Caco-2 (cell line): ENCODE results near the gene NKX3-2. TPM values are rescaled to one million over a fixed set of nuclear protein-coding genes. Genes with fewer than 3 reads are reported as not detected.

Experiments used
- BruUV-seq: library from RNA; stranded (reverse); fragments of 400-500 nt; replicated peaks from 2 replicates; lab custom pipeline; 2021; lab: Mats Ljungman, UMichigan
- CTCF ChIA-PET: fragments of 300-600 bp; sonication (Branson Sonifier 250); formaldehyde crosslinking; loops from one replicate; lab custom pipeline; 2022; ENCODE audit warnings: antibody characterized with exemption; lab: Charles Lee
- POLR2A ChIA-PET: fragments of 300-600 bp; sonication (Branson Sonifier 250); formaldehyde crosslinking; loops from one replicate; lab custom pipeline; 2022; ENCODE audit warnings: antibody characterized with exemption; lab: Charles Lee
- DNase-seq, 2 experiments: peaks; one replicate each; pipeline versions ENCODE4 v3.0.0 to v3.0.0-alpha.2; 2020 to 2022
- H3K27me3 ChIP-seq: replicated peaks from 2 replicates; pipeline ENCODE4 v1.6.0; 2011; ENCODE audit warnings: low read length; ENCODE audit not compliant: control insufficient read depth, insufficient read depth
- H3K36me3 ChIP-seq: 2 replicates; pipeline ENCODE4 v1.5.1; 2011; ENCODE audit warnings: low read length; ENCODE audit not compliant: control insufficient read depth, insufficient read depth
- H3K4me1 ChIP-seq: fragments of 250-450 bp; sonication (Bioruptor Pico); 2 replicates; pipeline ENCODE4 v1.5.1; 2020; ENCODE audit warnings: mild to moderate bottlenecking
- H3K4me3 ChIP-seq: 2 replicates; pipeline ENCODE4 v1.5.1; 2011; ENCODE audit warnings: low read depth, mild to moderate bottlenecking, control low read depth, low read length
- H3K9me3 ChIP-seq: fragments of 250-450 bp; sonication (Bioruptor Pico); 2 replicates; pipeline ENCODE4 v1.5.1; 2020; ENCODE audit warnings: mild to moderate bottlenecking, moderate library complexity
- H3K27ac Mint-ChIP-seq: one replicate; pipeline ENCODE4 v1.8.0; 2022; ENCODE audit warnings: mixed read lengths; ENCODE audit not compliant: unreplicated experiment
- H3K27me3 Mint-ChIP-seq: one replicate; pipeline ENCODE4 v1.8.0; 2022; ENCODE audit warnings: mixed read lengths; ENCODE audit not compliant: insufficient read depth, unreplicated experiment
- H3K36me3 Mint-ChIP-seq: one replicate; pipeline ENCODE4 v1.8.0; 2022; ENCODE audit warnings: mild to moderate bottlenecking, mixed read lengths; ENCODE audit not compliant: insufficient read depth, unreplicated experiment
- H3K4me1 Mint-ChIP-seq: one replicate; pipeline ENCODE4 v1.8.0; 2022; ENCODE audit warnings: low read depth, mixed read lengths; ENCODE audit not compliant: unreplicated experiment
- H3K4me3 Mint-ChIP-seq: one replicate; pipeline ENCODE4 v1.8.0; 2022; ENCODE audit warnings: mild to moderate bottlenecking, moderate library complexity, mixed read lengths; ENCODE audit not compliant: unreplicated experiment
- H3K9me3 Mint-ChIP-seq: one replicate; pipeline ENCODE4 v1.8.0; 2022; ENCODE audit warnings: mixed read lengths; ENCODE audit not compliant: unreplicated experiment
- CTCF ChIP-seq, 2 experiments: fragments of 200-600 bp in 1 of 2; IDR thresholded peaks; 1 replicate in 1 of 2; 2 replicates in 1 of 2; pipeline versions ENCODE4 v1.5.1 to v1.8.0; 2011 to 2022; ENCODE audit warnings: antibody characterized with exemption in 1 of 2, control low read depth in 1 of 2, inconsistent platforms in 1 of 2, low read depth in 1 of 2, low read length in 1 of 2, mild to moderate bottlenecking in 1 of 2, moderate library complexity in 1 of 2; ENCODE audit not compliant: insufficient read depth in 1 of 2, severe bottlenecking in 1 of 2, unreplicated experiment in 1 of 2
- intact Hi-C: fragments of 100-400 bp; cut with micrococcal nuclease; formaldehyde crosslinking; loops from one replicate; pipeline ENCODE4 v1.10.0; 2022; ENCODE audit not compliant: unreplicated experiment
- total RNA-seq: library from RNA; stranded (reverse); gene quantifications from 2 replicates; pipeline ENCODE4 v1.2.3, GENCODE V29; 2022

The NKX3-2 gene
- total RNA-seq, 1 experiment from 2014 or later, result 2.4 TPM

DNA sequence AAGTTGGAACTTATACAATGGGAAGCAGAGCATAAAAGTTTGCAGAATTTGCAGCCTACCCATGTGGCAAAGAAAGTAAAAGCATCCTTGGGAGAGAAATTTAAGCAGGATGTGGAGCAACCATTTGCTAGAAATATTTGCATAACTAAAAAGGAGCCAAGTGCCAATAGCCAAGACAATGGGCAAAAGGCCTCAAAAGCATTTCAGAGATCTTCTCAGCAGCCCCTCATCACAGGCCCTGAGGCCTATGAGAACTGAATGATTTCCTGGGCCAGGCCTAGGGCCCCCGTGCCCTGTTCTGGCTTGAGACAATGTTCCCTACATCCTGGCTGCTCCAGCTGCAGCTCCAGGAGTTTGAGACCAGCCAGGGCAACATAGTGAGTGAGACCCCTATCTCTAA is 34.9 kb downstream of the NKX3-2 start:
- Mint-ChIP-seq H3K36me3 (no peaks in the 10 kb centered on the region), H3K4me1 (no peaks in the 10 kb centered on the region), H3K9me3 (no peaks in the 10 kb centered on the region), H3K4me3 (no peak overlapping the region), H3K27me3 (peaks cover 6% of the 10 kb centered on the region), H3K27ac (no peak overlapping the region)
- Histone ChIP-seq H3K27me3 (no peaks in the 10 kb centered on the region), H3K4me1 (no peaks in the 10 kb centered on the region), H3K36me3 (no peaks in the 10 kb centered on the region), H3K9me3 (no peaks in the 10 kb centered on the region), H3K4me3 (no peak overlapping the region)
- intact Hi-C loops, result no loop called here
- no peak for TF ChIP-seq CTCF (IDR thresholded peaks at IDR 0.05; ENCODE audit: insufficient read depth in 1 of 2, low read depth in 1 of 2, low read length in 1 of 2, severe bottlenecking in 1 of 2, unreplicated experiment in 1 of 2)
- ChIA-PET POLR2A (no interaction called here), CTCF (no interaction called here)
- DNase-seq, result no peak
- no TSS peak for BruUV-seq

- CTCF ChIA-PET, result no interaction called here
- H3K27me3 Mint-ChIP-seq, result peaks cover 9% of the 10 kb centered on the region
- no peak for DNase-seq
- H3K4me3 ChIP-seq, result no peak overlapping the region
- no peaks in the 10 kb centered on the region for H3K9me3 Mint-ChIP-seq
- BruUV-seq, result no TSS peak
- POLR2A ChIA-PET, result no interaction called here
- H3K4me1 ChIP-seq, result no peaks in the 10 kb centered on the region
- no peaks in the 10 kb centered on the region for H3K36me3 ChIP-seq
- no peaks in the 10 kb centered on the region for H3K4me1 Mint-ChIP-seq
- H3K27me3 ChIP-seq, result no peaks in the 10 kb centered on the region
- no peak overlapping the region for H3K4me3 Mint-ChIP-seq
- no peaks in the 10 kb centered on the region for H3K9me3 ChIP-seq
- no peak overlapping the region for H3K27ac Mint-ChIP-seq
- H3K36me3 Mint-ChIP-seq, result no peaks in the 10 kb centered on the region
- TF ChIP-seq CTCF (IDR thresholded peaks at IDR 0.05; ENCODE audit: insufficient read depth in 1 of 2, low read depth in 1 of 2, low read length in 1 of 2, severe bottlenecking in 1 of 2, unreplicated experiment in 1 of 2), result no peak
- intact Hi-C loops, result no loop called here
Observed at GRCh38 chr4:13504374-13504773, 39.9 kb downstream of the NKX3-2 start.

- no peaks in the 10 kb centered on the region for H3K4me1 ChIP-seq
- H3K27me3 ChIP-seq, result no peaks in the 10 kb centered on the region
- H3K9me3 ChIP-seq, result no peaks in the 10 kb centered on the region
- no peaks in the 10 kb centered on the region for H3K36me3 ChIP-seq
- Mint-ChIP-seq H3K36me3 (no peaks in the 10 kb centered on the region), H3K4me1 (no peaks in the 10 kb centered on the region), H3K27ac (no peak overlapping the region), H3K27me3 (peaks cover 9% of the 10 kb centered on the region), H3K4me3 (no peak overlapping the region), H3K9me3 (no peaks in the 10 kb centered on the region)
- intact Hi-C loops, result no loop called here
- DNase-seq, result no peak
- ChIA-PET CTCF (no interaction called here), POLR2A (no interaction called here)
- no peak for TF ChIP-seq CTCF (IDR thresholded peaks at IDR 0.05; ENCODE audit: insufficient read depth in 1 of 2, low read depth in 1 of 2, low read length in 1 of 2, severe bottlenecking in 1 of 2, unreplicated experiment in 1 of 2)
- no TSS peak for BruUV-seq
- H3K4me3 ChIP-seq, result no peak overlapping the region
Observed at GRCh38 chr4:13498469-13498868, 45.8 kb downstream of the NKX3-2 start.
